K562 (cell line): Measurements from ENCODE around the gene EFEMP2. TPM values are rescaled to one million over a fixed set of nuclear protein-coding genes. Genes with fewer than 3 reads are reported as not detected.
A peak's percentile ranks its signal among the peaks of the same experiment; 100 is the strongest.

Source experiments
- BRF1 ChIP-seq: IDR thresholded peaks from 3 replicates; pipeline ENCODE4 v1.6.1; 2011; ENCODE audit warnings: borderline replicate concordance, mild to moderate bottlenecking; ENCODE audit not compliant: insufficient read length; ENCODE audit errors: extremely low read depth
- CHD7 ChIP-seq: fragments of 200-600 bp; sonication (generic); IDR thresholded peaks from one replicate; pipeline ENCODE4 v1.6.1; 2012; ENCODE audit warnings: mild to moderate bottlenecking, low read depth, low read length, inconsistent platforms
- ELF2 ChIP-seq: fragments of 250-450 bp; sonication (Bioruptor Pico); IDR thresholded peaks from 2 replicates; pipeline ENCODE4 v1.5.0; 2021; ENCODE audit warnings: mild to moderate bottlenecking
- FOXJ2 ChIP-seq: fragments of 200-800 bp; sonication (Bioruptor generic); IDR thresholded peaks from 2 replicates; pipeline ENCODE4 v1.6.1; 2016; ENCODE audit warnings: missing genetic modification characterization, missing compliant biosample characterization
- KLF6 ChIP-seq: fragments of 250-450 bp; sonication (Bioruptor Pico); IDR thresholded peaks from 2 replicates; pipeline ENCODE4 v1.4.0; 2020; ENCODE audit warnings: mild to moderate bottlenecking, moderate library complexity, borderline replicate concordance
- LCOR ChIP-seq: sonication (generic); formaldehyde crosslinking; IDR thresholded peaks from 2 replicates; pipeline ENCODE4 v1.8.0; 2022; ENCODE audit warnings: mild to moderate bottlenecking, missing genetic modification reagents
- MTA1 ChIP-seq: fragments of 450-650 bp; IDR thresholded peaks from 2 replicates; pipeline ENCODE4 v1.6.1; 2017; ENCODE audit warnings: borderline replicate concordance
- MTF1 ChIP-seq: fragments of 250-450 bp; sonication (Bioruptor Pico); IDR thresholded peaks from 2 replicates; pipeline ENCODE4 v1.9.0; 2021; ENCODE audit warnings: moderate library complexity, mild to moderate bottlenecking, inconsistent platforms, borderline replicate concordance
- NBN ChIP-seq: fragments of 450-650 bp; IDR thresholded peaks from 2 replicates; pipeline ENCODE4 v1.6.1; 2016; ENCODE audit warnings: low read depth, mild to moderate bottlenecking
- NR1H2 ChIP-seq: sonication (generic); formaldehyde crosslinking; IDR thresholded peaks from 2 replicates; pipeline ENCODE4 v1.4.0; 2020; ENCODE audit warnings: mild to moderate bottlenecking, missing genetic modification reagents
- POLR2AphosphoS2 ChIP-seq: IDR thresholded peaks from 2 replicates; pipeline ENCODE4 v1.6.1; 2012; ENCODE audit warnings: low read length, improper control_type of control experiment
- RCOR1 ChIP-seq, 2 experiments: IDR thresholded peaks; 2 replicates each; pipeline ENCODE4 v1.6.1; 2012; ENCODE audit warnings: low read depth in 2 of 2, low read length in 2 of 2, borderline replicate concordance in 1 of 2, improper control_type of control experiment in 1 of 2
- SMARCE1 ChIP-seq: fragments of 450-650 bp; IDR thresholded peaks from 2 replicates; pipeline ENCODE4 v1.7.1; 2016; ENCODE audit warnings: mild to moderate bottlenecking
- SMC3 ChIP-seq: conservative IDR thresholded peaks from 2 replicates; pipeline ENCODE4 v1.6.1; 2011; ENCODE audit warnings: low read depth, low read length, improper control_type of control experiment; ENCODE audit not compliant: insufficient read depth
- SREBF1 ChIP-seq: fragments of 150-350 bp; IDR thresholded peaks from 2 replicates; pipeline ENCODE4 v1.6.1; 2014; ENCODE audit warnings: antibody characterized with exemption, low read depth, low read length, borderline replicate concordance
- YBX1 ChIP-seq: fragments of 450-650 bp; IDR thresholded peaks from 2 replicates; pipeline ENCODE4 v1.7.1; 2016; ENCODE audit warnings: mild to moderate bottlenecking
- ZBTB17 ChIP-seq: fragments of 450-650 bp; formaldehyde crosslinking; IDR thresholded peaks from 2 replicates; pipeline ENCODE4 v1.4.0; 2020; ENCODE audit warnings: mild to moderate bottlenecking
- ZNF165 ChIP-seq: fragments of 250-450 bp; sonication (Bioruptor Pico); IDR thresholded peaks from 2 replicates; pipeline ENCODE4 v1.4.0; 2020; ENCODE audit warnings: borderline replicate concordance
- ZNF224 ChIP-seq: sonication (generic); formaldehyde crosslinking; IDR thresholded peaks from 2 replicates; pipeline ENCODE4 v1.8.0; 2022; ENCODE audit warnings: mild to moderate bottlenecking, missing genetic modification reagents
- ZNF384 ChIP-seq: IDR thresholded peaks from 2 replicates; pipeline ENCODE4 v1.6.1; 2012; ENCODE audit warnings: low read depth, low read length, improper control_type of control experiment
- ZSCAN29 ChIP-seq: fragments of 450-650 bp; IDR thresholded peaks from 2 replicates; pipeline ENCODE4 v1.6.1; 2017
- polyA plus RNA-seq, 8 experiments: library from polyadenylated mRNA; depleted of rRNA in 4 of 8; stranded (reverse) in 5 of 8; unstranded in 3 of 8; fragments of >200 nt; fragmentation: Nextera tagmentation in 2 of 8; fragmentation: Illumina TruSeq in 1 of 8; extraction: Ambion mirVana in 2 of 8; extraction: Trizol in 1 of 8; gene quantifications; 2 replicates each; pipeline versions ENCODE4 v1.2.1 to v1.2.3, GENCODE V29; 2011 to 2014; ENCODE audit warnings: inconsistent platforms in 1 of 8, missing spikeins in 1 of 8
- total RNA-seq, 7 experiments: library from RNA; depleted of rRNA in 6 of 7; stranded (reverse); fragments of >200 nt in 6 of 7; fragmentation: Illumina TruSeq in 2 of 7; extraction: Trizol in 2 of 7; gene quantifications; 2 replicates each; pipeline versions ENCODE4 v1.2.1 to v1.2.3, GENCODE V29; 2011 to 2021; ENCODE audit warnings: low replicate concordance in 1 of 7

Gene EFEMP2
- total and polyA plus RNA-seq, 9 of the 15 experiments (the other 6 are each of a cell fraction or from before 2014, with no cell fraction given): 0.07 to 2.9 (median 0.69) TPM; not detected in 1

- TF ChIP-seq CHD7: no peak
- TF ChIP-seq ZNF165 (CRISPR knock-in tag): no peak
- TF ChIP-seq ZNF384: peak; percentile 75; the same call in 1 of the 2 replicates
- TF ChIP-seq FOXJ2 (tag): peak; percentile 68
- TF ChIP-seq YBX1: no peak
- TF ChIP-seq BRF1: no peak
- TF ChIP-seq ZBTB17 (CRISPR knock-in tag): no peak
- no peak for TF ChIP-seq NR1H2
- TF ChIP-seq ZSCAN29: no peak
- TF ChIP-seq MTF1 (CRISPR knock-in tag): no peak
- peak in 1 of 2 experiments; percentile 54; a peak in 1 of 4 replicates for TF ChIP-seq RCOR1 (IDR thresholded peaks at IDR 0.05; ENCODE audit: borderline replicate concordance in 1 of 2, low read depth in 2 of 2, low read length in 2 of 2)
- no peak for TF ChIP-seq MTA1
- TF ChIP-seq SMARCE1: peak; percentile 39; the same call in 1 of the 2 replicates
- TF ChIP-seq ZNF224 (CRISPR knock-in tag): no peak
- no peak for TF ChIP-seq KLF6 (CRISPR knock-in tag)
- TF ChIP-seq NBN: no peak
- no peak for TF ChIP-seq SREBF1
- TF ChIP-seq LCOR (CRISPR knock-in tag): no peak
- no peak for TF ChIP-seq ELF2
- TF ChIP-seq POLR2AphosphoS2: no peak
- no peak for TF ChIP-seq SMC3
These were observed 24.9 kb downstream of the EFEMP2 start (continued) for GRCh38 chr11:65847746-65848145.
